Uterus (tissue), 4 donors: Measurements from ENCODE around the gene PLEKHD1. TPM values are rescaled to one million over a fixed set of nuclear protein-coding genes. Genes with fewer than 3 reads are reported as not detected.

Experiments
- DNase-seq, 2 donors: peaks; one replicate each; pipeline ENCODE4 v3.0.0-alpha.2; 2019 to 2020
- H3K27ac ChIP-seq, 2 donors: fragments of 200-600 bp; sonication (generic); 1 replicate in 1 of 2; 2 replicates in 1 of 2; pipeline ENCODE4 v1.5.1; 2016 to 2018
- H3K27me3 ChIP-seq, 2 donors: fragments of 200-600 bp; sonication (generic); one replicate each; pipeline ENCODE4 v1.5.1; 2018 to 2019; ENCODE audit warnings: control low read depth in 1 of 2
- H3K36me3 ChIP-seq, 2 donors: fragments of 200-600 bp; sonication (generic); one replicate each; pipeline ENCODE4 v1.5.1; 2019; ENCODE audit warnings: control low read depth in 1 of 2
- H3K4me1 ChIP-seq, 2 donors: fragments of 200-600 bp; sonication (generic); one replicate each; pipeline ENCODE4 v1.5.1; 2018 to 2019; ENCODE audit warnings: control low read depth in 1 of 2
- H3K4me3 ChIP-seq, 2 donors: fragments of 200-600 bp; sonication (generic); 1 replicate in 1 of 2; 2 replicates in 1 of 2; pipeline ENCODE4 v1.5.1; 2018 to 2019; ENCODE audit warnings: mild to moderate bottlenecking in 1 of 2
- H3K9me3 ChIP-seq, 2 donors: fragments of 200-600 bp; sonication (generic); one replicate each; pipeline ENCODE4 v1.5.1; 2019; ENCODE audit warnings: control low read depth in 1 of 2
- CTCF ChIP-seq, 4 experiments: fragments of 200-600 bp in 2 of 4; fragments of 450-650 bp in 2 of 4; sonication (generic) in 2 of 4; IDR thresholded peaks; one replicate each; pipeline ENCODE4 v1.5.1; 2016 to 2019; ENCODE audit warnings: antibody characterized with exemption in 4 of 4, mild to moderate bottlenecking in 2 of 4, moderate library complexity in 1 of 4
- POLR2A ChIP-seq, 2 donors: fragments of 450-650 bp; IDR thresholded peaks; one replicate each; pipeline ENCODE4 v1.6.1; 2016; ENCODE audit warnings: antibody characterized with exemption in 2 of 2, mild to moderate bottlenecking in 1 of 2, moderate library complexity in 1 of 2
- intact Hi-C: fragments of 100-400 bp; cut with DNase I; formaldehyde crosslinking; loops from one replicate; pipeline ENCODE4 v1.15.1; 2023; ENCODE audit warnings: low total_unique reads
- total RNA-seq, 4 donors: library from RNA; depleted of rRNA in 3 of 4; stranded (reverse); fragments of >200 nt in 3 of 4; gene quantifications; one replicate each; pipeline versions ENCODE4 v1.1.0 to v1.2.4, GENCODE V29; 2014 to 2023
- donor health status: DM: yes; HTN: yes; CAD: no.

PLEKHD1 gene
- total RNA-seq, 4 donors from 2014 or later, result 0.24 to 0.76 TPM; not detected in 2

DNA sequence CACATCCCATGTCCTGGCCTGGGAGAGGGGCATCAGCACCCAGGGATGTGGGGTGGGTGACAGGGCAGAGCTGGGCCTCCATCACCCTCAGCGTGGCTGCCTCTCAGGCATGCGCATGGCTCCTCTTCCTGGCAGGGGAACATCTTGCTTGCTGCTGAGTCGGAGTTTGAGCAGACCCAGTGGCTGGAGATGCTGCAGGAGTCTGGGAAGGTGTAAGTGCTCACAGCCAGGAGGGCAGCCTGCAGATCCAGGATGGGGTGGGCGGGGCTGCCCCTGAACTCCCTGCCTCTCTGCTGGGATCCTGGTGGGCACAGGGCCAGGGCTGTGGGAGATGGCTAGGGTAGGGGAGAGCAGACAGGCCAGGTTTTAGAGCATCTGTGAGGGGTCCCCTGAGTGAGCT lies 16.2 kb downstream of the PLEKHD1 start:
- Histone ChIP-seq H3K36me3 (no peaks in the 10 kb centered on the region), H3K27me3 (no peaks in the 10 kb centered on the region), H3K4me3 (no peak overlapping the region), H3K9me3 (no peaks in the 10 kb centered on the region), H3K4me1 (no peaks in the 10 kb centered on the region), H3K27ac (no peak overlapping the region)
- no peak for TF ChIP-seq POLR2A (IDR thresholded peaks at IDR 0.05)
- no peak for TF ChIP-seq CTCF (IDR thresholded peaks at IDR 0.05)
- intact Hi-C loops, result no loop called here
- DNase-seq, result no peak

GRCh38 chr14:69501423-69501838 lies 16.9 kb downstream of the PLEKHD1 start:
- Histone ChIP-seq H3K9me3 (no peaks in the 10 kb centered on the region), H3K36me3 (no peaks in the 10 kb centered on the region), H3K4me1 (no peaks in the 10 kb centered on the region), H3K27me3 (no peaks in the 10 kb centered on the region), H3K4me3 (no peak overlapping the region), H3K27ac (no peak overlapping the region)
- DNase-seq, result no peak
- no peak for TF ChIP-seq CTCF (IDR thresholded peaks at IDR 0.05)
- TF ChIP-seq POLR2A (IDR thresholded peaks at IDR 0.05), result no peak
- intact Hi-C loops, result no loop called here

- Histone ChIP-seq H3K36me3 (no peaks in the 10 kb centered on the region), H3K4me3 (no peak overlapping the region), H3K27ac (no peak overlapping the region), H3K27me3 (no peaks in the 10 kb centered on the region), H3K9me3 (no peaks in the 10 kb centered on the region), H3K4me1 (no peaks in the 10 kb centered on the region)
- DNase-seq, result no peak
- TF ChIP-seq POLR2A (IDR thresholded peaks at IDR 0.05) (no peak), CTCF (IDR thresholded peaks at IDR 0.05) (no peak)
- intact Hi-C loops, result no loop called here
These were observed 20.2 kb downstream of the PLEKHD1 start for GRCh38 chr14:69504775-69505174.

DNA sequence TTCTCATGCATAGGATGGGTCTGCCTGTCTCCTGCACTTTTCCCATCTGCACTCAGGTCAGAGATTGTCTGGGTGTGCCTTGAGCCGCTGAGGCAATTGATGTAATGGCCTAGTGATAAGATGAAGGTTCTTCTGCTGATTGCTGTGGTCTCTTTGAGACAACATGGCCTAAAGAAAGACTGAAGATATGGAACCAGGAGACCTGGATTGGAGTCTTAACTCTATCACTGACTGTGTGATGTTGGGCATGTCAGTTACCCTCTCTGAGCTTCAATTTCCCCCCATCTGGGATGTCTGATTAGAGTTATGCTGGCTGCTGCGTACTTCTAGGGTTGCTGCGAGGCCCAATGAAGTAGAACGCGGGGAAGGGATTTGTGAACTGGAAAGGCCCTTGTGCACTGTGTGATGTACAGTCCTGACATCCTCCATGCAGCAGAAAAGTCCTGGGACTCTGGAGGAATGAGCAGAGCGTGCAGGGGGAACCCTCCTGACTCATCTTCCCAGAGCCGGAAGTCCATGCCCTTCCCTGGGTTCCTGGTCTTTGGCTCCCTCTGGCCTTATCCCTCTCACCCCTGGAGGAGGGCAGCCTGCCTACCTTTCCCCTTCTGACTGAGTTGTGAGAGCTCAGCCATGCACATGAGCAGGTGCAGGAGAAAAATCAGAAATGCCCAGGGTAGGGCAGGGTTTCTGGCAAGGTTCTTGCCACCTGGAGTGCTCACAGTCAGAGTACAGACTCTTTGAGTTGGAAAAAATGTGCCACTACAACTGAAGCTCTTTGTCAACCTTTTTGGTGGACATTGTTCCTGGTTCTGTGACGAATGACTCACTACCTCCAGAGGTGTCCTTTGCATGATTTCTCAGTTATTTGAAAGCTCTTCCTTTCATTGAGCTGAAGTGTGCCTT lies 21.1 kb downstream of the PLEKHD1 start:
- intact Hi-C loops, result no loop called here
- Histone ChIP-seq H3K4me3 (no peak overlapping the region), H3K27ac (no peak overlapping the region), H3K9me3 (no peaks in the 10 kb centered on the region), H3K4me1 (no peaks in the 10 kb centered on the region), H3K36me3 (no peaks in the 10 kb centered on the region), H3K27me3 (no peaks in the 10 kb centered on the region)
- TF ChIP-seq POLR2A (IDR thresholded peaks at IDR 0.05) (no peak), CTCF (IDR thresholded peaks at IDR 0.05) (no peak)
- no peak for DNase-seq

DNA sequence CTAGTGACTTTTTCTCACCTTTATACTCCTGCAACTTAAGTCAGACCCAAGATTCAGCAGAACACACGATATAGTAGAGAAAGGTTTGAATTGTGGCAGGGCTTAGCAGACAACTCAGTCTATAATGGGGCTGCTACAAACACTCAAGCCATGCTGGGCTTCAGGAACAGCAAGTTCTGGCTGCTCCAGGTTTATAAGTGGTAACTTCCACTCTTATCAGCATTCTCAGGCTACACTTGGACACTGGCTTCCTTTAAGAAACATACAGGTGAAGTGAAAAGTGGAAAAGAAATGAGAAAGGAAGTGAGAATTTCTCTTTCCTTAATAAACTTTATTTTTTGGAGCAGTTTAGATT lies 21.7 kb downstream of the PLEKHD1 start:
- Histone ChIP-seq H3K9me3 (no peaks in the 10 kb centered on the region), H3K27ac (no peak overlapping the region), H3K36me3 (no peaks in the 10 kb centered on the region), H3K27me3 (no peaks in the 10 kb centered on the region), H3K4me3 (no peak overlapping the region), H3K4me1 (no peaks in the 10 kb centered on the region)
- intact Hi-C loops, result no loop called here
- TF ChIP-seq POLR2A (IDR thresholded peaks at IDR 0.05) (no peak), CTCF (IDR thresholded peaks at IDR 0.05) (no peak)
- DNase-seq, result no peak
